Activated CD4-positive, alpha-beta memory T cell treated with anti-CD3 and anti-CD28 coated beads for 36 hours (primary cell): ENCODE data around the gene SLAMF6. TPM values are rescaled to one million over a fixed set of nuclear protein-coding genes. Genes with fewer than 3 reads are reported as not detected.
A peak's percentile ranks its signal among the peaks of the same experiment; 100 is the strongest.
"Not testable (repeated sequence)": the region's sequence is repeated elsewhere in the genome, so short reads cannot be mapped to it uniquely, and the experiment has no call there.

ENCODE experiments used
- CTCF ChIA-PET: fragments of 350-600 bp; sonication (Branson Sonifier 250); formaldehyde crosslinking; loops from one replicate; lab custom pipeline; 2021; ENCODE audit warnings: antibody characterized with exemption, inconsistent platforms; lab: Charles Lee
- POLR2A ChIA-PET: fragments of 350-600 bp; sonication (Branson Sonifier 250); formaldehyde crosslinking; loops from one replicate; lab custom pipeline; 2021; ENCODE audit warnings: antibody characterized with exemption; lab: Charles Lee
- DNase-seq: peaks from one replicate; pipeline ENCODE4 v3.0.0-alpha.2; 2020
- H3K27ac Mint-ChIP-seq: one replicate; pipeline ENCODE4 v1.8.0; 2021; ENCODE audit warnings: mixed read lengths
- H3K27me3 Mint-ChIP-seq: one replicate; pipeline ENCODE4 v1.8.0; 2021; ENCODE audit warnings: mixed read lengths
- H3K36me3 Mint-ChIP-seq: one replicate; pipeline ENCODE4 v1.8.0; 2021; ENCODE audit warnings: mixed read lengths
- H3K4me1 Mint-ChIP-seq: one replicate; pipeline ENCODE4 v1.8.0; 2021; ENCODE audit warnings: low read depth, mixed read lengths
- H3K4me3 Mint-ChIP-seq: one replicate; pipeline ENCODE4 v1.8.0; 2021; ENCODE audit warnings: mild to moderate bottlenecking, mixed read lengths
- H3K9me3 Mint-ChIP-seq: one replicate; pipeline ENCODE4 v1.8.0; 2021; ENCODE audit warnings: mixed read lengths
- intact Hi-C: fragments of 100-400 bp; cut with micrococcal nuclease; formaldehyde crosslinking; loops from one replicate; pipeline ENCODE4 v1.15.1; 2023
- total RNA-seq, 2 experiments: library from RNA; stranded (reverse); gene quantifications; one replicate each; pipeline ENCODE4 v1.2.3, GENCODE V29; 2021

Gene SLAMF6
- total RNA-seq, 2 experiments from 2014 or later = 38.3 to 40.9 TPM

GRCh38 chr1:160559437-160559836 lies 36.4 kb upstream of the SLAMF6 start:
- intact Hi-C loops = loop anchor here (1.0 kb wide), 1 partner anchor 9 kb away; no protein-coding TSS in a partner anchor
- H3K4me3 Mint-ChIP-seq = peak overlapping the region; percentile 71
- ChIA-PET CTCF (interaction anchor here (0.8 to 11.7 kb wide), 6 partner anchors 9 to 48 kb away, joined by 3 to 129 read pairs (median 5); no protein-coding TSS in a partner anchor), POLR2A (interaction anchor here (1.3 to 3.8 kb wide), 4 partner anchors 14 to 87 kb away, joined by 3 to 31 read pairs (median 4); partner anchors contain the start of gene SLAMF1)
- not testable (repeated sequence) for DNase-seq, H3K27me3 Mint-ChIP-seq
- H3K27ac Mint-ChIP-seq = peak overlapping the region; percentile 91
- peaks cover 73% of the 10 kb centered on the region for H3K4me1 Mint-ChIP-seq
- peaks cover 21% of the 10 kb centered on the region for H3K36me3 Mint-ChIP-seq
- peaks cover 14% of the 10 kb centered on the region for H3K9me3 Mint-ChIP-seq

GRCh38 chr1:160558660-160559380 lies 35.8 kb upstream of the SLAMF6 start:
- CTCF ChIA-PET = interaction anchor here (1.0 to 11.7 kb wide), 6 partner anchors 9 to 64 kb away, joined by 3 to 129 read pairs (median 4); no protein-coding TSS in a partner anchor
- peaks cover 22% of the 10 kb centered on the region for H3K36me3 Mint-ChIP-seq

GRCh38 chr1:160553778-160554177 lies 30.7 kb upstream of the SLAMF6 start:
- no peaks in the 10 kb centered on the region for H3K27me3 Mint-ChIP-seq
- H3K9me3 Mint-ChIP-seq = no peaks in the 10 kb centered on the region
- DNase-seq = no peak
- intact Hi-C loops = no loop called here
- H3K4me3 Mint-ChIP-seq = no peak overlapping the region
- peaks cover 23% of the 10 kb centered on the region for H3K36me3 Mint-ChIP-seq
- H3K4me1 Mint-ChIP-seq = peaks cover 49% of the 10 kb centered on the region
- POLR2A ChIA-PET = interaction anchor here (1.3 kb wide), 1 partner anchor 24 kb away, joined by 5 read pairs; no protein-coding TSS in a partner anchor
- CTCF ChIA-PET = interaction anchor here (1.5 to 11.7 kb wide), 3 partner anchors 11 to 68 kb away, joined by 3 to 129 read pairs (median 59); no protein-coding TSS in a partner anchor
- peak overlapping the region; percentile 16 for H3K27ac Mint-ChIP-seq

More at GRCh38 chr1:160558660-160559380, 35.8 kb upstream of the SLAMF6 start:
- Mint-ChIP-seq H3K4me1 (peaks cover 71% of the 10 kb centered on the region), H3K9me3 (peaks cover 14% of the 10 kb centered on the region), H3K27me3 (no peaks in the 10 kb centered on the region), H3K27ac (peak overlapping the region; percentile 91), H3K4me3 (peak overlapping the region; percentile 71)
- intact Hi-C loops = loop anchor here (1.0 kb wide), 1 partner anchor 9 kb away; no protein-coding TSS in a partner anchor
- no peak for DNase-seq
- POLR2A ChIA-PET = interaction anchor here (1.2 to 3.8 kb wide), 5 partner anchors 14 to 88 kb away, joined by 3 to 31 read pairs (median 4); partner anchors contain the start of gene SLAMF1

- H3K27ac Mint-ChIP-seq = peak overlapping the region; percentile 46
- no peak overlapping the region for H3K4me3 Mint-ChIP-seq
- peaks cover 26% of the 10 kb centered on the region for H3K36me3 Mint-ChIP-seq
- no peaks in the 10 kb centered on the region for H3K27me3 Mint-ChIP-seq
- POLR2A ChIA-PET = interaction anchor here (1.1 kb wide), 1 partner anchor 52 kb away, joined by 4 read pairs; no protein-coding TSS in a partner anchor
- intact Hi-C loops = no loop called here
- DNase-seq = no peak
- no peaks in the 10 kb centered on the region for H3K9me3 Mint-ChIP-seq
- peaks cover 45% of the 10 kb centered on the region for H3K4me1 Mint-ChIP-seq
- CTCF ChIA-PET = interaction anchor here (1.2 to 11.7 kb wide), 4 partner anchors 9 to 70 kb away, joined by 3 to 129 read pairs (median 32); no protein-coding TSS in a partner anchor
These were observed 29.4 kb upstream of the SLAMF6 start for GRCh38 chr1:160552425-160552824.

- POLR2A ChIA-PET = interaction anchor here (0.6 kb wide), 1 partner anchor 10 kb away, joined by 3 read pairs; no protein-coding TSS in a partner anchor
- peak overlapping the region; percentile 61 for H3K27ac Mint-ChIP-seq
- H3K36me3 Mint-ChIP-seq = peaks cover 30% of the 10 kb centered on the region
- H3K4me3 Mint-ChIP-seq = no peak overlapping the region
- H3K27me3 Mint-ChIP-seq = no peaks in the 10 kb centered on the region
- peak; percentile 82 for DNase-seq
- CTCF ChIA-PET = interaction anchor here (0.6 to 11.7 kb wide), 19 partner anchors 8 to 196 kb away, joined by 3 to 129 read pairs (median 4); no protein-coding TSS in a partner anchor
- no peaks in the 10 kb centered on the region for H3K9me3 Mint-ChIP-seq
- H3K4me1 Mint-ChIP-seq = peaks cover 34% of the 10 kb centered on the region
- intact Hi-C loops = loop anchor here (1.0 kb wide), 1 partner anchor 57 kb away; no protein-coding TSS in a partner anchor
These were observed 27.5 kb upstream of the SLAMF6 start for GRCh38 chr1:160550572-160551034.

GRCh38 chr1:160549665-160550006 lies 26.6 kb upstream of the SLAMF6 start:
- no peak for DNase-seq
- H3K27ac Mint-ChIP-seq = no peak overlapping the region
- ChIA-PET CTCF (interaction anchor here (0.9 to 11.7 kb wide), 9 partner anchors 9 to 121 kb away, joined by 3 to 129 read pairs (median 4); no protein-coding TSS in a partner anchor), POLR2A (no interaction called here)
- peaks cover 40% of the 10 kb centered on the region for H3K4me1 Mint-ChIP-seq
- H3K36me3 Mint-ChIP-seq = peaks cover 34% of the 10 kb centered on the region
- no peaks in the 10 kb centered on the region for H3K9me3 Mint-ChIP-seq
- intact Hi-C loops = loop anchor here (1.0 kb wide), 1 partner anchor 58 kb away; no protein-coding TSS in a partner anchor
- no peak overlapping the region for H3K4me3 Mint-ChIP-seq
- no peaks in the 10 kb centered on the region for H3K27me3 Mint-ChIP-seq

GRCh38 chr1:160548960-160549664 lies 26.1 kb upstream of the SLAMF6 start:
- no peaks in the 10 kb centered on the region for H3K27me3 Mint-ChIP-seq
- intact Hi-C loops = no loop called here
- H3K4me1 Mint-ChIP-seq = peaks cover 43% of the 10 kb centered on the region
- no peaks in the 10 kb centered on the region for H3K9me3 Mint-ChIP-seq
- peaks cover 33% of the 10 kb centered on the region for H3K36me3 Mint-ChIP-seq
- POLR2A ChIA-PET = no interaction called here
- H3K4me3 Mint-ChIP-seq = no peak overlapping the region
- no peak for DNase-seq
- peak overlapping the region; percentile 46 for H3K27ac Mint-ChIP-seq
- CTCF ChIA-PET = interaction anchor here (1.3 to 11.7 kb wide), 3 partner anchors 9 to 59 kb away, joined by 3 to 129 read pairs (median 15); no protein-coding TSS in a partner anchor

- peaks cover 40% of the 10 kb centered on the region for H3K4me1 Mint-ChIP-seq
- CTCF ChIA-PET = interaction anchor here (0.8 to 11.7 kb wide), 3 partner anchors 59 to 119 kb away, joined by 4 to 134 read pairs (median 129); no protein-coding TSS in a partner anchor
- POLR2A ChIA-PET = no interaction called here
- intact Hi-C loops = no loop called here
- H3K4me3 Mint-ChIP-seq = no peak overlapping the region
- DNase-seq = no peak
- no peaks in the 10 kb centered on the region for H3K9me3 Mint-ChIP-seq
- no peaks in the 10 kb centered on the region for H3K27me3 Mint-ChIP-seq
- H3K36me3 Mint-ChIP-seq = peaks cover 29% of the 10 kb centered on the region
- H3K27ac Mint-ChIP-seq = no peak overlapping the region
These were observed 25.1 kb upstream of the SLAMF6 start for GRCh38 chr1:160548183-160548582.

- intact Hi-C loops = no loop called here
- peaks cover 39% of the 10 kb centered on the region for H3K4me1 Mint-ChIP-seq
- no peaks in the 10 kb centered on the region for H3K27me3 Mint-ChIP-seq
- ChIA-PET CTCF (interaction anchor here (0.8 to 9.4 kb wide), 2 partner anchors 60 to 119 kb away, joined by 4 to 134 read pairs; no protein-coding TSS in a partner anchor), POLR2A (no interaction called here)
- peak overlapping the region; percentile 14 for H3K27ac Mint-ChIP-seq
- DNase-seq = no peak
- peaks cover 22% of the 10 kb centered on the region for H3K36me3 Mint-ChIP-seq
- H3K9me3 Mint-ChIP-seq = no peaks in the 10 kb centered on the region
- H3K4me3 Mint-ChIP-seq = no peak overlapping the region
These were observed 24.4 kb upstream of the SLAMF6 start for GRCh38 chr1:160547422-160547821.

GRCh38 chr1:160546942-160547341 lies 23.9 kb upstream of the SLAMF6 start:
- peaks cover 18% of the 10 kb centered on the region for H3K36me3 Mint-ChIP-seq
- peak overlapping the region; percentile 14 for H3K27ac Mint-ChIP-seq
- H3K9me3 Mint-ChIP-seq = no peaks in the 10 kb centered on the region
- no peak for DNase-seq
- H3K4me1 Mint-ChIP-seq = peaks cover 39% of the 10 kb centered on the region
- H3K4me3 Mint-ChIP-seq = no peak overlapping the region
- CTCF ChIA-PET = interaction anchor here (1.0 to 9.4 kb wide), 3 partner anchors 8 to 60 kb away, joined by 5 to 134 read pairs (median 59); no protein-coding TSS in a partner anchor
- H3K27me3 Mint-ChIP-seq = no peaks in the 10 kb centered on the region
- POLR2A ChIA-PET = no interaction called here
- intact Hi-C loops = no loop called here

- CTCF ChIA-PET = interaction anchor here (0.9 to 9.4 kb wide), 24 partner anchors 10 to 128 kb away, joined by 3 to 134 read pairs (median 6); partner anchors contain the start of genes CD84 and SLAMF6
- no peaks in the 10 kb centered on the region for H3K9me3 Mint-ChIP-seq
- H3K27ac Mint-ChIP-seq = peak overlapping the region; percentile 88
- H3K4me3 Mint-ChIP-seq = no peak overlapping the region
- peak; percentile 43 for DNase-seq
- intact Hi-C loops = loop anchor here (1.0 kb wide), 1 partner anchor 63 kb away; no protein-coding TSS in a partner anchor
- peaks cover 13% of the 10 kb centered on the region for H3K36me3 Mint-ChIP-seq
- POLR2A ChIA-PET = interaction anchor here (1.2 kb wide), 1 partner anchor 22 kb away, joined by 4 read pairs; the partner anchor contains the start of gene SLAMF6
- no peaks in the 10 kb centered on the region for H3K27me3 Mint-ChIP-seq
- peaks cover 54% of the 10 kb centered on the region for H3K4me1 Mint-ChIP-seq
These were observed 21.6 kb upstream of the SLAMF6 start for GRCh38 chr1:160544647-160545046.
